ENCODE results near the gene SPTAN1. TPM values are rescaled to one million over a fixed set of nuclear protein-coding genes. Genes with fewer than 3 reads are reported as not detected.

SPTAN1 gene
- total RNA-seq, 1 donor from 2014 or later = 376 TPM

DNA sequence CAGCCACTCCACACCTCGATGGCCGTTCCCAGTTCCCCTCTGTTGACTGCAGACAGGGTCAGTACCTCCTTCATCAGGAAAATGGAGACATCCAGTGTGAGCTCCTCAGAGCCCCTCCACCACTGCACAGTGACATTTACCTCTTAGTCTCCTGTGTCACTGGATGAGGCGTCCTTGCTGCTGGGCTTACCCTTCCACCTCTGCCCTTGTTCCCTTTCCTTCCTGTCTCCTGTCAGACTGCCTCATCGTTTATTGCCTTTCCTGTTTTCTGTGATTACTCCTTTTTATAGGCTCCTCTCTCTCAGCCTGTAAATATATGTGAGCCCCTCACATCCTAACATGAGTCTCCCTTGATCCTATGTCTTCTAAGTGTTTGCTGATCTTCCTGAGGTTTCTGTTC is 23.2 kb upstream of the SPTAN1 start:
- H3K4me3 Mint-ChIP-seq (ENCODE audit: unreplicated experiment) = no peak overlapping the region
- no peak for DNase-seq (ENCODE audit: low spot score)
- no peaks in the 10 kb centered on the region for H3K27me3 Mint-ChIP-seq (ENCODE audit: low read depth)
- peaks cover 32% of the 10 kb centered on the region for H3K36me3 Mint-ChIP-seq (ENCODE audit: low read depth)
- no peaks in the 10 kb centered on the region for H3K9me3 Mint-ChIP-seq (ENCODE audit: low read depth)
- no peaks in the 10 kb centered on the region for H3K4me1 Mint-ChIP-seq (ENCODE audit: low read depth)
- TF ChIP-seq, protein P1, sequence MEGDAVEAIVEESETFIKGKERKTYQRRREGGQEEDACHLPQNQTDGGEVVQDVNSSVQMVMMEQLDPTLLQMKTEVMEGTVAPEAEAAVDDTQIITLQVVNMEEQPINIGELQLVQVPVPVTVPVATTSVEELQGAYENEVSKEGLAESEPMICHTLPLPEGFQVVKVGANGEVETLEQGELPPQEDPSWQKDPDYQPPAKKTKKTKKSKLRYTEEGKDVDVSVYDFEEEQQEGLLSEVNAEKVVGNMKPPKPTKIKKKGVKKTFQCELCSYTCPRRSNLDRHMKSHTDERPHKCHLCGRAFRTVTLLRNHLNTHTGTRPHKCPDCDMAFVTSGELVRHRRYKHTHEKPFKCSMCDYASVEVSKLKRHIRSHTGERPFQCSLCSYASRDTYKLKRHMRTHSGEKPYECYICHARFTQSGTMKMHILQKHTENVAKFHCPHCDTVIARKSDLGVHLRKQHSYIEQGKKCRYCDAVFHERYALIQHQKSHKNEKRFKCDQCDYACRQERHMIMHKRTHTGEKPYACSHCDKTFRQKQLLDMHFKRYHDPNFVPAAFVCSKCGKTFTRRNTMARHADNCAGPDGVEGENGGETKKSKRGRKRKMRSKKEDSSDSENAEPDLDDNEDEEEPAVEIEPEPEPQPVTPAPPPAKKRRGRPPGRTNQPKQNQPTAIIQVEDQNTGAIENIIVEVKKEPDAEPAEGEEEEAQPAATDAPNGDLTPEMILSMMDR (IDR thresholded peaks at IDR 0.05) = no peak
- no peak overlapping the region for H3K27ac Mint-ChIP-seq (ENCODE audit: unreplicated experiment)

GRCh38 chr9:128532581-128532980 is 19.8 kb upstream of the SPTAN1 start:
- Mint-ChIP-seq H3K9me3 (ENCODE audit: low read depth) (no peaks in the 10 kb centered on the region), H3K36me3 (ENCODE audit: low read depth) (peaks cover 32% of the 10 kb centered on the region), H3K27me3 (ENCODE audit: low read depth) (no peaks in the 10 kb centered on the region), H3K4me1 (ENCODE audit: low read depth) (no peaks in the 10 kb centered on the region), H3K27ac (ENCODE audit: unreplicated experiment) (no peak overlapping the region), H3K4me3 (ENCODE audit: unreplicated experiment) (no peak overlapping the region)
- no peak for DNase-seq (ENCODE audit: low spot score)
- TF ChIP-seq, protein P1 (IDR thresholded peaks at IDR 0.05) = no peak

DNA sequence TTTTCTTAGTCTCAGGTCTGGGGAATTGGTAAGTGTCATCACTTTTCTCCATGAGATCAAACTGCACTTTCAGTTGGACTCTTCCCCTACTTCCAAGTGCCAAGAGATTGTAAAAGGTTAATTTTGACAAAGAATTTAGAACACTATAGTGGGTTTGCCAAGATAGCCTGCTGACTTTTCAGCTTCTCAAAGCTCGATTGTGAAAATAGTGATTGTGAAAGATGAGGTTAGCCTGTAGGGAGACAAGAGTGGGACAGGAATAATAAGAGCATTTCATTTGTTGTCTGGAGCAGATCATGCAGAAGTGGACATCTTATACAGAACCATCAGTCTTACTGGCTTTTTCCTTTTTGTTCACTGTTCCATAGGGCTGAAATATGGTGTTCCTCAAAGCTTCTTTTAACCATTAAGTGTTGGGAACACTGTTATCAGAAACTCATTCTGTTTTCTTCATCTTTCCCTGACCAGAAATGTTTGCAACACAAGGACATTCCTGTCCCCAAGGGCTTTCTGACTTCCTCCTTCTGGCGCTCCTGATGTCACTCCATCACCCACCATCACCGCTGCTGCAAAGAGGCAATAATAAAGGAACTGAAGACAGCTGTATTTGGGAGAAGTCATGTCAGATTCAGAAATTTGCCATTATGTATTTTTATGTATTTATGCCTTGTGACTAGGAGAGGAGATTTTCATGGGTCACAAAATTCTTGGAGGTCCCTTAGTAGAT is 11.6 kb upstream of the SPTAN1 start:
- H3K4me3 Mint-ChIP-seq (ENCODE audit: unreplicated experiment) = no peak overlapping the region
- no peaks in the 10 kb centered on the region for H3K27me3 Mint-ChIP-seq (ENCODE audit: low read depth)
- DNase-seq (ENCODE audit: low spot score) = no peak
- H3K27ac Mint-ChIP-seq (ENCODE audit: unreplicated experiment) = no peak overlapping the region
- peaks cover 43% of the 10 kb centered on the region for H3K36me3 Mint-ChIP-seq (ENCODE audit: low read depth)
- TF ChIP-seq, protein P1 (IDR thresholded peaks at IDR 0.05) = no peak
- no peaks in the 10 kb centered on the region for H3K4me1 Mint-ChIP-seq (ENCODE audit: low read depth)
- no peaks in the 10 kb centered on the region for H3K9me3 Mint-ChIP-seq (ENCODE audit: low read depth)

- Mint-ChIP-seq H3K36me3 (ENCODE audit: low read depth) (peaks cover 11% of the 10 kb centered on the region), H3K27ac (ENCODE audit: unreplicated experiment) (no peak overlapping the region), H3K4me1 (ENCODE audit: low read depth) (peaks cover 27% of the 10 kb centered on the region), H3K27me3 (ENCODE audit: low read depth) (no peaks in the 10 kb centered on the region), H3K9me3 (ENCODE audit: low read depth) (no peaks in the 10 kb centered on the region), H3K4me3 (ENCODE audit: unreplicated experiment) (no peak overlapping the region)
- no peak for DNase-seq (ENCODE audit: low spot score)
- TF ChIP-seq, protein P1 (IDR thresholded peaks at IDR 0.05) = no peak
These were observed 5.9 kb upstream of the SPTAN1 start for GRCh38 chr9:128546504-128546903.

GRCh38 chr9:128548876-128549275 is 3.5 kb upstream of the SPTAN1 start:
- TF ChIP-seq, protein P1 (IDR thresholded peaks at IDR 0.05) = no peak
- H3K4me1 Mint-ChIP-seq (ENCODE audit: low read depth) = peaks cover 32% of the 10 kb centered on the region
- no peak for DNase-seq (ENCODE audit: low spot score)
- no peaks in the 10 kb centered on the region for H3K36me3 Mint-ChIP-seq (ENCODE audit: low read depth)
- no peak overlapping the region for H3K27ac Mint-ChIP-seq (ENCODE audit: unreplicated experiment)
- no peak overlapping the region for H3K4me3 Mint-ChIP-seq (ENCODE audit: unreplicated experiment)
- no peaks in the 10 kb centered on the region for H3K27me3 Mint-ChIP-seq (ENCODE audit: low read depth)
- no peaks in the 10 kb centered on the region for H3K9me3 Mint-ChIP-seq (ENCODE audit: low read depth)
